Type B pancreatic cell (in vitro differentiated cells): ENCODE measurements around the gene RPS6KA2. TPM values are rescaled to one million over a fixed set of nuclear protein-coding genes. Genes with fewer than 3 reads are reported as not detected.
"Not testable (repeated sequence)": the region's sequence is repeated elsewhere in the genome, so short reads cannot be mapped to it uniquely, and the experiment has no call there.

ENCODE experiments used
- DNase-seq: peaks from one replicate; pipeline ENCODE4 v3.0.0; 2021; ENCODE audit warnings: mixed read lengths; ENCODE audit not compliant: unreplicated experiment; ENCODE audit errors: extremely low spot score
- H3K27ac Mint-ChIP-seq: 2 replicates; pipeline ENCODE4 v1.8.0; 2021; ENCODE audit warnings: mild to moderate bottlenecking, mixed read lengths
- H3K27me3 Mint-ChIP-seq: 2 replicates; pipeline ENCODE4 v1.8.0; 2021; ENCODE audit warnings: mixed read lengths
- H3K36me3 Mint-ChIP-seq: 2 replicates; pipeline ENCODE4 v1.8.0; 2021; ENCODE audit warnings: mixed read lengths
- H3K4me1 Mint-ChIP-seq: one replicate; pipeline ENCODE4 v1.8.0; 2021; ENCODE audit warnings: mixed read lengths; ENCODE audit not compliant: unreplicated experiment
- H3K4me3 Mint-ChIP-seq: 2 replicates; pipeline ENCODE4 v1.8.0; 2021; ENCODE audit warnings: mild to moderate bottlenecking, mixed read lengths
- H3K9me3 Mint-ChIP-seq: 2 replicates; pipeline ENCODE4 v1.8.0; 2021; ENCODE audit warnings: mixed read lengths
- CTCF ChIP-seq: fragments of 200-600 bp; sonication (generic); conservative IDR thresholded peaks from 2 replicates; pipeline ENCODE4 v1.5.0; 2021; ENCODE audit warnings: antibody characterized with exemption, mild to moderate bottlenecking
- total RNA-seq: library from RNA; stranded (reverse); gene quantifications from 2 replicates; pipeline ENCODE4 v1.2.1, GENCODE V29; 2021; ENCODE audit warnings: low replicate concordance

Gene RPS6KA2
- total RNA-seq, 1 donor from 2014 or later, result 23.8 TPM

GRCh38 chr6:166389119-166389518 is 237.9 kb downstream of the RPS6KA2 start:
- Mint-ChIP-seq H3K9me3 (no peaks in the 10 kb centered on the region), H3K36me3 (no peaks in the 10 kb centered on the region), H3K27me3 (peaks cover 2% of the 10 kb centered on the region), H3K27ac (no peak overlapping the region), H3K4me3 (no peak overlapping the region), H3K4me1 (no peaks in the 10 kb centered on the region)
- TF ChIP-seq CTCF, result no peak
- no peak for DNase-seq

DNA sequence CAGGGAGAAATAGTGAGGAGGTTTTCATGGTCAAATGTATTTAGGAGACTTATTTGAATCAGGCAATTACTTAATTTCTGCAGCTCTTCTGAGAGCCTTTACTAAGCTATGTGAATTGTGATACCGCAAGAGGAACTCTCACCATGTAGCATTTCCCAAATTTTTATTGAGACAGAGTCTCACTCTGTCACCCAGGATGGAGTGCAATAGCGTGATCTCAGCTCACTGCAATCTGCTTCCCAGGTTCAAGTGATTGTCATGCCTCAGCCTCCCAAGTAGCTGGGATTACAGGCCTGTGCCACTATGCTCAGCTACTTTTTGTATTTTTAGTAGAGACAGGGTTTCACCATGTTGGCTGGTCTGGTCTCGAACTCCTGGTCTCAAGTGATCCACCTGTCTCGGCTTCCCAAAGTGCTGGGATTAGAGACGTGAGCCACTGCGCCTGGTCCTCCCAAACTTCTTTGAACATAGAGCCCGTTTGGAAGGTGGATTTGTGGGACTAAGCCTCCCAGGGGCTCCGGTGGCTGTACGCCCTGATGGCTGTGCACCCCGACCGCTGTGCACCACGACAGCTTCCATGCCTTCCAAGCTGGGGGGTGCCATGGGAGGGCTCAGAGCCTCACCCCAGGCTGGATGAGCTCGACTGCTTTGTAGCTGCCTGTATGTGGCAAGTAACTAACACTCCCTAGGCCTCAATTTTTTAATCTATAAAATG is 238.6 kb downstream of the RPS6KA2 start:
- H3K27ac Mint-ChIP-seq, result no peak overlapping the region
- H3K9me3 Mint-ChIP-seq, result no peaks in the 10 kb centered on the region
- no peaks in the 10 kb centered on the region for H3K4me1 Mint-ChIP-seq
- TF ChIP-seq CTCF, result no peak
- H3K4me3 Mint-ChIP-seq, result no peak overlapping the region
- no peaks in the 10 kb centered on the region for H3K36me3 Mint-ChIP-seq
- H3K27me3 Mint-ChIP-seq, result no peaks in the 10 kb centered on the region
- no peak for DNase-seq

DNA sequence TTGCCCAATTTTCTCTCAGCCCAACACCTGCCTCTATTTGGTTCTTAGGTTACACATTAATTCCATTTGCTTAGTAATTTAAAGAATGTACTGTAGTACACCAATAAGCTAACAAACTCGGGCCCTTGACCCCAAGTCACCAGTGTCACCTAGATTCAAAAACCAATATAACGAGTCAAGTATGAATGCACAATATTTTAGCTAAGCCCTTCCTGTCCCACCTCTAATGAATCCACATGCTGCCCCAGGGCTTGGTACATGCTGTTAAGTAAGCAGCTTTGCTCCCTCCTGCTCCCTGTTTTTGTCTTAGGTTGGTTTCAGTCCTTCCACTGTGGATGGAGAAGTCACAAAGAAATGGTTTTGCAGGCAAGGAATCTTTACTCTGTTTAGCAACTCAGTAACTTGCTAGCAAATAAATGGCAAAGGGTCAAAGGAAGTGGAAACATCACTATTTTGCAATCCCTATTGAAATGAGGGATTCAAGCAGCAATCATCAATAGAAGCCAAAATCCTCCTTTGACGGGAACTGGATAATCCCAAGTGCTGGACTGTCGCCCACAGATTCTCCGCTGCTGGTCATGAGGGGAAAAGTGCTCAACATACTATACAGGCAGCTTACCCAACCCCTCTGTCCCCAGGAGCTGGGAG is 239.3 kb downstream of the RPS6KA2 start:
- H3K9me3 Mint-ChIP-seq, result no peaks in the 10 kb centered on the region
- H3K4me3 Mint-ChIP-seq, result no peak overlapping the region
- DNase-seq, result no peak
- H3K4me1 Mint-ChIP-seq, result no peaks in the 10 kb centered on the region
- H3K36me3 Mint-ChIP-seq, result no peaks in the 10 kb centered on the region
- H3K27me3 Mint-ChIP-seq, result no peaks in the 10 kb centered on the region
- H3K27ac Mint-ChIP-seq, result no peak overlapping the region
- no peak for TF ChIP-seq CTCF

DNA sequence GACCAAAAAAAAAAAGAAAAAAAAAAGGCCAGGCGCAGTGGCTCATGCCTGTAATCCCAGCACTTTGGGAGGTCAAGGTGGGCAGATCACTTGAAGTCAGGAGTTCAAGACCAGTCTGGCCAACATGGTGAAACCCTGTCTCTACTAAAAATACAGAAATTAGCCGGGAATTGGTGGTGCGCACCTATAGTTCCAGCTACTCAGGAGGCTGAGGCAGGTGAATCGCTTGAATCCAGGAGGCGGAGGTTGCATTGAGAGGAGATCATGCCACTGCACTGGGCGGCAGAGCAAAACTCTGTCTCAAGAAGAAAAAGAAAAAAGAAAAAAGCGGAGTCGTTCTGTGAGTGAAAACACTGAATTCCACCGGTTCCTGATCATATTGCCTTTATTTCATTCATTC is 240.0 kb downstream of the RPS6KA2 start:
- H3K27me3 Mint-ChIP-seq, H3K4me3 Mint-ChIP-seq, H3K36me3 Mint-ChIP-seq, DNase-seq, H3K27ac Mint-ChIP-seq, H3K9me3 Mint-ChIP-seq, H3K4me1 Mint-ChIP-seq: not testable (repeated sequence)

GRCh38 chr6:166386111-166386510 is 240.9 kb downstream of the RPS6KA2 start:
- peaks cover 5% of the 10 kb centered on the region for H3K4me1 Mint-ChIP-seq

More at GRCh38 chr6:166386111-166386510, 240.9 kb downstream of the RPS6KA2 start:
- no peak for TF ChIP-seq CTCF
- Mint-ChIP-seq H3K9me3 (no peaks in the 10 kb centered on the region), H3K27ac (no peak overlapping the region), H3K27me3 (no peaks in the 10 kb centered on the region), H3K36me3 (no peaks in the 10 kb centered on the region), H3K4me3 (no peak overlapping the region)
- DNase-seq, result no peak
